Endothelial cell (in vitro differentiated cells): ENCODE data around the gene VPS8. TPM values are rescaled to one million over a fixed set of nuclear protein-coding genes. Genes with fewer than 3 reads are reported as not detected.
"Not testable (repeated sequence)": the region's sequence is repeated elsewhere in the genome, so short reads cannot be mapped to it uniquely, and the experiment has no call there.

Experiments used
- DNase-seq: peaks from one replicate; pipeline ENCODE4 v3.0.0; 2021; ENCODE audit warnings: low spot score
- H3K27ac Mint-ChIP-seq: one replicate; pipeline ENCODE4 v1.8.0; 2021; ENCODE audit warnings: mixed read lengths, inconsistent platforms; ENCODE audit not compliant: unreplicated experiment
- H3K27me3 Mint-ChIP-seq: one replicate; pipeline ENCODE4 v1.8.0; 2021; ENCODE audit warnings: mild to moderate bottlenecking, moderate library complexity, mixed read lengths, inconsistent platforms; ENCODE audit not compliant: unreplicated experiment
- H3K36me3 Mint-ChIP-seq: one replicate; pipeline ENCODE4 v1.8.0; 2021; ENCODE audit warnings: mild to moderate bottlenecking, low read depth, mixed read lengths, inconsistent platforms; ENCODE audit not compliant: unreplicated experiment
- H3K4me1 Mint-ChIP-seq: one replicate; pipeline ENCODE4 v1.8.0; 2021; ENCODE audit warnings: mild to moderate bottlenecking, mixed read lengths, inconsistent platforms; ENCODE audit not compliant: unreplicated experiment
- H3K4me3 Mint-ChIP-seq: one replicate; pipeline ENCODE4 v1.8.0; 2021; ENCODE audit warnings: mild to moderate bottlenecking, mixed read lengths, inconsistent platforms; ENCODE audit not compliant: unreplicated experiment
- H3K9me3 Mint-ChIP-seq: one replicate; pipeline ENCODE4 v1.8.0; 2021; ENCODE audit warnings: mixed read lengths, inconsistent platforms; ENCODE audit not compliant: unreplicated experiment
- total RNA-seq: library from RNA; stranded (reverse); fragmentation: NEBNext Ultra II Directional; extraction: Animal tissue kit (Norgen Biotek cat#: 25700); gene quantifications from one replicate; pipeline ENCODE4 v1.2.1, GENCODE V29; 2021; ENCODE audit not compliant: unreplicated experiment
- TF ChIP-seq, protein P1 (sequence below): fragments of 200-600 bp; sonication (generic); IDR thresholded peaks from one replicate; pipeline ENCODE4 v1.5.0; 2021; ENCODE audit warnings: antibody characterized with exemption; ENCODE audit not compliant: unreplicated experiment

VPS8 gene
- total RNA-seq, 1 donor from 2014 or later, result 59.8 TPM

- no peak overlapping the region for H3K4me3 Mint-ChIP-seq
- no peak overlapping the region for H3K27ac Mint-ChIP-seq
- peaks cover 5% of the 10 kb centered on the region for H3K4me1 Mint-ChIP-seq
- TF ChIP-seq, protein P1, sequence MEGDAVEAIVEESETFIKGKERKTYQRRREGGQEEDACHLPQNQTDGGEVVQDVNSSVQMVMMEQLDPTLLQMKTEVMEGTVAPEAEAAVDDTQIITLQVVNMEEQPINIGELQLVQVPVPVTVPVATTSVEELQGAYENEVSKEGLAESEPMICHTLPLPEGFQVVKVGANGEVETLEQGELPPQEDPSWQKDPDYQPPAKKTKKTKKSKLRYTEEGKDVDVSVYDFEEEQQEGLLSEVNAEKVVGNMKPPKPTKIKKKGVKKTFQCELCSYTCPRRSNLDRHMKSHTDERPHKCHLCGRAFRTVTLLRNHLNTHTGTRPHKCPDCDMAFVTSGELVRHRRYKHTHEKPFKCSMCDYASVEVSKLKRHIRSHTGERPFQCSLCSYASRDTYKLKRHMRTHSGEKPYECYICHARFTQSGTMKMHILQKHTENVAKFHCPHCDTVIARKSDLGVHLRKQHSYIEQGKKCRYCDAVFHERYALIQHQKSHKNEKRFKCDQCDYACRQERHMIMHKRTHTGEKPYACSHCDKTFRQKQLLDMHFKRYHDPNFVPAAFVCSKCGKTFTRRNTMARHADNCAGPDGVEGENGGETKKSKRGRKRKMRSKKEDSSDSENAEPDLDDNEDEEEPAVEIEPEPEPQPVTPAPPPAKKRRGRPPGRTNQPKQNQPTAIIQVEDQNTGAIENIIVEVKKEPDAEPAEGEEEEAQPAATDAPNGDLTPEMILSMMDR, result no peak
- no peaks in the 10 kb centered on the region for H3K9me3 Mint-ChIP-seq
- peaks cover 3% of the 10 kb centered on the region for H3K27me3 Mint-ChIP-seq
- H3K36me3 Mint-ChIP-seq, result peaks cover 11% of the 10 kb centered on the region
- DNase-seq, result no peak
These were observed 181.4 kb downstream of the VPS8 start for GRCh38 chr3:184993394-184993793.

DNA sequence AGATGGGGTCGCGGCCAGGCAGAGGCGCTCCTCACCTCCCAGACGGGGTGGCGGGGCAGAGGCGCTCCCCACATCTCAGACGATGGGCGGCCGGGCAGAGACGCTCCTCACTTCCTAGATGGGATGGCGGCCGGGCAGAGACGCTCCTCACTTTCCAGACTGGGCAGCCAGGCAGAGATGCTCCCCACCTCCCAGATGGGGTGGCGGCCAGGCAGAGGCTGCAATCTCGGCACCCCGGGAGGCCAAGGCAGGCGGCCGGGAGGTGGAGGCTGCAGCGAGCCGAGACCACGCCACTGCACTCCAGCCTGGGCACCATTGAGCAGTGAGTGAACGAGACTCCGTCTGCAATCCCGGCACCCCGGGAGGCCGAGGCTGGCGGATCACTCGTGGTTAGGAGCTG is 191.9 kb downstream of the VPS8 start:
- H3K4me1 Mint-ChIP-seq, H3K4me3 Mint-ChIP-seq, H3K27me3 Mint-ChIP-seq, DNase-seq, H3K9me3 Mint-ChIP-seq, H3K27ac Mint-ChIP-seq: not testable (repeated sequence)
- peaks cover 47% of the 10 kb centered on the region for H3K36me3 Mint-ChIP-seq

GRCh38 chr3:185009650-185010049 is 197.7 kb downstream of the VPS8 start:
- Mint-ChIP-seq H3K4me3 (peak overlapping the region; percentile 19), H3K4me1 (no peaks in the 10 kb centered on the region), H3K27me3 (peaks cover 3% of the 10 kb centered on the region), H3K36me3 (peaks cover 61% of the 10 kb centered on the region), H3K9me3 (peaks cover 1% of the 10 kb centered on the region), H3K27ac (no peak overlapping the region)
- no peak for DNase-seq
- TF ChIP-seq, protein P1, result no peak

DNA sequence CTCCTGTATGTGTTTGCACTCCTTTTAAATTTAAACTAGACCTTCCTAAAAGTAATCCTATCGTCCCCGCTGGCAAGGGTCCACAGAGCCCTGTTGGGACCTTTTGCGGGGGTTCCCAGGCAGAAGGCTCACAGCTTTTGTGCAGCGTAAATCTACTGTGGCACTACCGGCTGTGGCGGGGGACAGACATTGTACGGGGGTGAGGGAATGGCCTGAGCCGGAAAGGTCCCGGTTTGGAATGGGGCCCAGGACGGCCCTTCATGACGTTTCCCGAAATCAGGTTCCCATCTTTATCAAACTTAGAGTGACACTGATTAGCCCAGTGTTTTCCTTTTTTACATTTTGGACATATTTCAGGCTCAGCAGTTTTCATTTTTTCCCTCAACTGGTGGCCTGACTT is 205.6 kb downstream of the VPS8 start:
- peaks cover 12% of the 10 kb centered on the region for H3K9me3 Mint-ChIP-seq
- peak overlapping the region; percentile 74 for H3K27ac Mint-ChIP-seq
- peaks cover 50% of the 10 kb centered on the region for H3K36me3 Mint-ChIP-seq
- not testable (repeated sequence) for DNase-seq, H3K4me3 Mint-ChIP-seq, H3K27me3 Mint-ChIP-seq, H3K4me1 Mint-ChIP-seq

GRCh38 chr3:185017996-185018395 is 206.0 kb downstream of the VPS8 start:
- H3K4me1 Mint-ChIP-seq, DNase-seq, H3K27me3 Mint-ChIP-seq: not testable (repeated sequence)
- peak overlapping the region; percentile 13 for H3K27ac Mint-ChIP-seq
- H3K4me3 Mint-ChIP-seq, result peak overlapping the region; percentile 59
- peaks cover 12% of the 10 kb centered on the region for H3K9me3 Mint-ChIP-seq
- H3K36me3 Mint-ChIP-seq, result peaks cover 46% of the 10 kb centered on the region

GRCh38 chr3:185021256-185021655 is 209.3 kb downstream of the VPS8 start:
- Mint-ChIP-seq H3K27ac (no peak overlapping the region), H3K27me3 (peaks cover 7% of the 10 kb centered on the region), H3K4me1 (peaks cover 8% of the 10 kb centered on the region), H3K36me3 (peaks cover 44% of the 10 kb centered on the region), H3K9me3 (peaks cover 12% of the 10 kb centered on the region), H3K4me3 (no peak overlapping the region)
- no peak for DNase-seq
- TF ChIP-seq, protein P1, result no peak
